Heart left ventricle (tissue), 16 donors: ENCODE measurements around the gene FMOD. TPM values are rescaled to one million over a fixed set of nuclear protein-coding genes. Genes with fewer than 3 reads are reported as not detected.
"Not testable (repeated sequence)": the region's sequence is repeated elsewhere in the genome, so short reads cannot be mapped to it uniquely, and the experiment has no call there.

Source experiments
- ATAC-seq, 4 donors: fragments of 200-7000 bp; cut with Tn5 transposase; one replicate each; pipeline ENCODE4 v1.9.1; 2020 to 2022; ENCODE audit warnings: moderate library complexity in 4 of 4, mild to moderate bottlenecking in 3 of 4, moderate number of reproducible peaks in 1 of 4
- DNase-seq, 5 donors: peaks; one replicate each; pipeline ENCODE4 v3.0.0-alpha.2; 2020
- H3K27ac ChIP-seq, 12 donors: fragments of 200-600 bp; sonication (generic) in 4 of 12; one replicate each; pipeline versions ENCODE4 v1.5.0 to v1.8.0; 2016 to 2022; ENCODE audit warnings: mild to moderate bottlenecking in 2 of 12
- H3K27me3 ChIP-seq, 9 donors: fragments of 200-600 bp; sonication (generic) in 2 of 9; one replicate each; pipeline versions ENCODE4 v1.5.1 to v1.8.0; 2016 to 2022; ENCODE audit warnings: mild to moderate bottlenecking in 3 of 9
- H3K36me3 ChIP-seq, 9 donors: fragments of 200-600 bp; sonication (generic) in 2 of 9; one replicate each; pipeline versions ENCODE4 v1.5.0 to v1.8.0; 2018 to 2022; ENCODE audit warnings: mild to moderate bottlenecking in 2 of 9
- H3K4me1 ChIP-seq, 12 donors: fragments of 200-600 bp; sonication (generic) in 4 of 12; one replicate each; pipeline versions ENCODE4 v1.5.0 to v1.8.0; 2016 to 2022; ENCODE audit warnings: mild to moderate bottlenecking in 3 of 12
- H3K4me3 ChIP-seq, 12 donors: fragments of 200-600 bp; sonication (generic) in 4 of 12; one replicate each; pipeline versions ENCODE4 v1.5.0 to v1.8.0; 2017 to 2022; ENCODE audit warnings: mild to moderate bottlenecking in 9 of 12, moderate library complexity in 4 of 12
- H3K9me3 ChIP-seq, 12 donors: fragments of 200-600 bp; sonication (generic) in 4 of 12; one replicate each; pipeline versions ENCODE4 v1.5.0 to v1.8.0; 2016 to 2022; ENCODE audit warnings: mild to moderate bottlenecking in 1 of 12
- CTCF ChIP-seq, 12 donors: fragments of 200-600 bp; sonication (generic) in 4 of 12; IDR thresholded peaks; one replicate each; pipeline versions ENCODE4 v1.5.0 to v1.8.0; 2018 to 2022; ENCODE audit warnings: antibody characterized with exemption in 12 of 12, mild to moderate bottlenecking in 5 of 12
- POLR2A ChIP-seq, 2 donors: fragments of 450-650 bp; IDR thresholded peaks; one replicate each; pipeline ENCODE4 v1.6.1; 2017; ENCODE audit warnings: antibody characterized with exemption in 2 of 2, mild to moderate bottlenecking in 2 of 2, moderate library complexity in 2 of 2
- WGBS, 4 donors: extraction: QIAGEN DNeasy Blood & Tissue Kit in 2 of 4; methylation state at CpG; one replicate each; pipeline versions ENCODE4 v1.1.5 to v1.1.7; 2013 to 2018; 5-methylcytosine and 5-hydroxymethylcytosine counted together
- intact Hi-C, 10 donors: fragments of 100-400 bp; cut with DNase I; formaldehyde crosslinking; loops; one replicate each; pipeline versions ENCODE4 v1.11.1 to v1.14.2; 2022
- polyA plus RNA-seq, 2 donors: library from polyadenylated mRNA; stranded (reverse); fragments of 200-250 nt; gene quantifications; one replicate each; pipeline ENCODE4 v1.2.3, GENCODE V29; 2013
- total RNA-seq, 9 donors: library from RNA; depleted of rRNA in 2 of 9; stranded (reverse); fragments of >200 nt in 2 of 9; fragmentation: NEBNext Ultra II Directional in 3 of 9; extraction: Animal tissue kit (Norgen Biotek cat#: 25700) in 3 of 9; gene quantifications; one replicate each; pipeline versions ENCODE4 v1.1.0 to v1.2.4, GENCODE V29; 2016 to 2023
- donor health status: ischemic (EF 13 %, LVEDD 7.1; RV severe dilation, severe dysfunction).
- donor health status: healthy with polysubstance abuse.
- donor health status: DM: no; HTN: yes; CAD: no.
- donor health status: DM: no; HTN: no; CAD: no.
- donor health status: ischemic (EF 25% LVEDD 6.9; RV normal size, moderate dysfunction).
- donor health status: ischemic (EF 25% LVEDD 5.7; RV mildly dilated, moderate dysfunction).
- donor health status: healthy.
- donor health status: DM: yes; HTN: yes; CAD: no.
- donor health status: ischemic (EF 35%, LVEDD 5.7; RV mildly dilated, moderate dysfunction).
- donor health status: nonischemic (EF 11% LVEDD 7.7; RV severe dilation, severe dysfunction).
- donor health status: DM: yes; HTN: yes; CAD: no.
- donor health status: PGD.
- donor health status: ischemic (EF 29% LVEDD 5.4; RV normal size, mild dysfunction).
- donor health status: nonischemic (EF 23%, LVEDD 6.1; RV moderate dilation, normal function).

The FMOD gene
- total and polyA plus RNA-seq, 11 donors = 3.0 to 33.2 (median 8.1) TPM

DNA sequence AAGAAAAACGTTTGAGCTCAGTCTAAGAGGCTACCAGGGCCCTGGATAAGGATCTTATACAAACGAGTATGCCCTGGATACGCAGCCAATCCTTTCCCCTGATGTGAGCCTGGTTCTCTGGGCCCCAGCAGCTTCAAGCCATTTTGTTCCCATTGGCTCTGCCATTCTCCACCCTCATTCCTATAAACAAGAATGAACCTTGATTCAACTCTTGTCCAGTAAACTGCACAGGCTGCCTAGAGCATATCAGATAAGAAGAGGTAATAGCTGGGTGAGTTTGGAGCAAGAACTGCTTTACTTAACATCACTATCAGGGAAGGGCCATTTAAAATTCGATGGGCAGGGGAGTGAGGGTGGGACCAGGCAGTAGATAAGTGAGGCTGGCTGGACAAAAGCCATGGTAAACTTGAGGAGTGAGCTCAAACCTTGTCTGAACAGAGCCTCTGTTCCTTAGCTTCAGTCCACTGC is 34.3 kb downstream of the FMOD start:
- 33 to 46% (median 39%) methylated on average over 4 of the region's 4 CpGs for WGBS, 4 donors
- Histone ChIP-seq H3K27ac (peak overlapping the region in 6 of 12 donors; percentile 9 to 41 (median 31)), H3K9me3 (no peaks in the 10 kb centered on the region), H3K27me3 (no peaks in the 10 kb centered on the region), H3K36me3 (peaks cover 0 to 3% (median 0%) of the 10 kb centered on the region in 9 donors), H3K4me3 (no peak overlapping the region), H3K4me1 (peaks cover 0 to 37% (median 23%) of the 10 kb centered on the region in 12 donors)
- TF ChIP-seq POLR2A (IDR thresholded peaks at IDR 0.05) = no peak
- TF ChIP-seq CTCF (IDR thresholded peaks at IDR 0.05) = no peak
- intact Hi-C loops = no loop called here
- DNase-seq = no peak
- peak; percentile 14 to 74 (median 44) for ATAC-seq

DNA sequence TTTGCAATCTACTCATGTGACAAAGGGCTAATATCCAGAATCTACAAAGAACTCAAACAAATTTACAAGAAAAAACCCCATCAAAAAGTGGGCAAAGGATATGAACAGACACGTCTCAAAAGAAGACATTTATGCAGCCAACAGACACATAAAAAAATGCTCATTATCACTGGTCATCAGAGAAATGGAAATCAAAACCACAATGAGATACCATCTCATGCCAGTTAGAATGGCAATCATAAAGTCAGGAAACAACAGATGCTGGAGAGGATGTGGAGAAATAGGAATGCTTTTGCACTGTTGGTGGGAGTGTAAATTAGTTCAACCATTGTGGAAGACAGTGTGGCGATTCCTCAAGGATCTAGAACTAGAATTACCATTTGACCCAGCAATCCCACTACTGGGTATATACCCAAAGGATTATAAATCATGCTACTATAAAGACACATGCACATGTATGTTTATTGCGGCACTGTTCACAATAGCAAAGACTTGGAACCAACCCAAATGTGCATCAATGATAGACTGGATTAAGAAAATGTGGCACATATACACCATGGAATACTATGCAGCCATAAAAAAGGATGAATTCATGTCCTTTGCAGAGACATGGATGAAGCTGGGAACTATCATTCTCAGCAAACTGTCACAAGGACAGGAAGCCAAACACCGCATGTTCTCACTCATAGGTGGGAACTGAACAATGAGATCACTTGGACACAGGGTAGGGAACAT is 36.7 kb downstream of the FMOD start:
- Histone ChIP-seq H3K36me3 (peaks cover 0 to 26% (median 18%) of the 10 kb centered on the region in 9 donors), H3K4me1 (peaks cover 0 to 37% (median 21%) of the 10 kb centered on the region in 12 donors)
- WGBS, 4 donors = 93 to 97% (median 94%) methylated on average over 3 to 4 of the region's 4 CpGs
- DNase-seq, H3K27me3 ChIP-seq, ATAC-seq, H3K4me3 ChIP-seq, H3K27ac ChIP-seq, H3K9me3 ChIP-seq, intact Hi-C loops: not testable (repeated sequence)

DNA sequence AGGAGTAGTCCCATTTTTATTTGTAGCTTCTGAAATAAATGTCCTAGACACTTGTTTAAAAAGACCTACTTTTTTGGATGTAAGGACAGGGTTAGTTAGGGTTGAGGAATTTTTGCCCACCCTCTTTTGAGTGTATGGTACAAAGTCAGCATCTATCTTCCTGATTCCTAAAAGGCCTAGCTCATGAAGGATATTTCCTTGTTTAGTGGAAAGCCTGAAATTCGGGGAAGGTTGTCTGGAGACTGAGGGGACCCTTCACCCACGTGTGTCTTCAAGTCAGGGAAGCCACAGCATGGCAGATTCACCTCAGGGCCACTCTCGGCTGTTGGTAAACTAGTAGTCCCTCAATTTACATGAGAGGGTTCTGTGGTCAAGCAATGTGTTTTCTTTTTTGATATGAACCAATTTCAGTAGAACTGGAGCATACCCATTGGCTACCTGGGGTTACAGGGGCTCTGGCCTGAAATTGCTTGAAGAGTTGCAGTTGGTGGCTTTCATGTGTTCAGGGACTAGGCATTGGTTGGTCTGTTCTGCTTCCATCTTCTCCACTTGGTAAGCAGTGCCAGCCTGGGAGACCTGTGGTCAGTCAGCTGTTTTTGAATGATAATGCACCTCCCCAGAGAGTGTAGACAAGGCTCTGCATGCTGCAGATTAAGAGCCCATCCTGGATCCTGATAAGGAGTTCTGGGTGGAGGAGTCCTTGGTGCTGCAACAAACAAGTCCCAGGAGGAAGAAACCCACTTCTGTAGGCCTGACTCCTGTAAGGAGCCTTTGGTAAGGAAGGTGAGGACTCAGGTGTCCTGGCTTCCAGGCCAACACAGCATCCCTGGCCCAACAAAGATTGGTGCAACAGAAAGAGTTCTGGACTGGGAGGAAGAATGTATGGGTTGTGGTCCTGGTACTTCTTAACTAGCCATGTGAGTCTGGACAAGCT is 39.3 kb downstream of the FMOD start:
- peaks cover 0 to 50% (median 42%) of the 10 kb centered on the region in 9 donors for H3K36me3 ChIP-seq
- intact Hi-C loops = no loop called here
- H3K4me3 ChIP-seq = no peak overlapping the region
- no peak overlapping the region for H3K27ac ChIP-seq
- no peak for TF ChIP-seq POLR2A (IDR thresholded peaks at IDR 0.05)
- TF ChIP-seq CTCF (IDR thresholded peaks at IDR 0.05) = no peak
- DNase-seq (no peak), ATAC-seq (peak in 2 of 4 donors; percentile 5 to 7)
- WGBS, 4 donors = 90 to 91% (median 90%) methylated on average over 3 of the region's 3 CpGs
- H3K27me3 ChIP-seq = no peaks in the 10 kb centered on the region
- no peaks in the 10 kb centered on the region for H3K9me3 ChIP-seq
- peaks cover 5 to 50% (median 38%) of the 10 kb centered on the region in 12 donors for H3K4me1 ChIP-seq

DNA sequence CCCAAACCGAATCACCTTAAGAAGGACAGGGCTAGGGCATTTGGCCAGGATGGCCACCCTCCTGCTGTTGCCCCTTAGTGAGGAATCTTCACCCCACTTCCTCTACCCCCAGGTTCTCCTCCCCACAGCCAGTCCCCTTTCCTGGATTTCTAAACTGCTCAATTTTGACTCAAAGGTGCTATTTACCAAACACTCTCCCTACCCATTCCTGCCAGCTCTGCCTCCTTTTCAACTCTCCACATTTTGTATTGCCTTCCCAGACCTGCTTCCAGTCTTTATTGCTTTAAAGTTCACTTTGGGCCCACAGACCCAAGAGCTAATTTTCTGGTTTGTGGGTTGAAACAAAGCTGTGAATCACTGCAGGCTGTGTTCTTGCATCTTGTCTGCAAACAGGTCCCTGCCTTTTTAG is 42.0 kb downstream of the FMOD start:
- 44 to 71% (median 59%) methylated on average over 1 of the region's 1 CpG for WGBS, 4 donors
- Histone ChIP-seq H3K36me3 (peaks cover 3 to 50% (median 42%) of the 10 kb centered on the region in 9 donors), H3K27ac (peak overlapping the region in 6 of 12 donors; percentile 93 to 100 (median 98)), H3K27me3 (no peaks in the 10 kb centered on the region), H3K4me3 (peak overlapping the region in 11 of 12 donors; percentile 58 to 100 (median 91)), H3K9me3 (no peaks in the 10 kb centered on the region), H3K4me1 (peaks cover 5 to 55% (median 40%) of the 10 kb centered on the region in 12 donors)
- intact Hi-C loops = loop anchor here in 3 of 10 donors (5.0 kb wide), 1 partner anchor 37 kb away; no protein-coding TSS in a partner anchor
- no peak for ATAC-seq
- TF ChIP-seq CTCF (IDR thresholded peaks at IDR 0.05) (no peak), POLR2A (IDR thresholded peaks at IDR 0.05) (no peak)
- no peak for DNase-seq
